SU-DHL-6 (cell line): ENCODE results near the gene ACAP1.

Experiments
- H2AFZ ChIP-seq: fragments of 200-600 bp; sonication (generic); 2 replicates; pipeline ENCODE4 v1.6.1; 2014; ENCODE audit warnings: low read depth, mild to moderate bottlenecking, moderate library complexity, mixed read lengths, antibody characterized with exemption, low read length; ENCODE audit not compliant: severe bottlenecking
- H3F3A ChIP-seq: fragments of 200-600 bp; shearing (Covaris generic); 2 replicates; pipeline ENCODE4 v1.6.0; 2016; ENCODE audit warnings: antibody characterized with exemption, mild to moderate bottlenecking; ENCODE audit not compliant: insufficient read depth
- H3K27ac ChIP-seq: fragments of 200-600 bp; sonication (generic); 2 replicates; pipeline ENCODE4 v1.5.1; 2016; ENCODE audit warnings: low read depth, mild to moderate bottlenecking, low read length, moderate library complexity, mixed read lengths
- H3K27me3 ChIP-seq: fragments of 200-600 bp; sonication (generic), shearing (Covaris generic); 2 replicates; pipeline ENCODE4 v1.6.0; 2014; ENCODE audit warnings: mild to moderate bottlenecking, low read length
- H3K36me3 ChIP-seq: fragments of 200-600 bp; sonication (generic); 2 replicates; pipeline ENCODE4 v1.6.1; 2014; ENCODE audit warnings: mild to moderate bottlenecking, low read length, mixed read lengths
- H3K4me2 ChIP-seq: fragments of 300-600, 200-600 bp; shearing (Covaris generic), sonication (generic); 2 replicates; pipeline ENCODE4 v1.6.0; 2014; ENCODE audit warnings: low read length, low read depth, mild to moderate bottlenecking; ENCODE audit not compliant: poor library complexity, severe bottlenecking
- H3K4me3 ChIP-seq: fragments of 200-600 bp; sonication (generic); 2 replicates; pipeline ENCODE4 v1.5.1; 2014; ENCODE audit warnings: antibody characterized with exemption, low read length, mild to moderate bottlenecking, mixed read lengths; ENCODE audit not compliant: insufficient read depth, poor library complexity, severe bottlenecking
- H3K79me2 ChIP-seq: fragments of 200-600 bp; sonication (generic); 2 replicates; pipeline ENCODE4 v1.6.1; 2014; ENCODE audit warnings: mild to moderate bottlenecking, low read length, moderate library complexity; ENCODE audit not compliant: insufficient read depth
- H3K9ac ChIP-seq: fragments of 200-600 bp; sonication (generic); 2 replicates; pipeline ENCODE4 v1.7.0; 2014; ENCODE audit warnings: mild to moderate bottlenecking, low read length
- H3K9me2 ChIP-seq: fragments of 200-600 bp; sonication (generic); replicated peaks from 2 replicates; pipeline ENCODE4 v1.6.1; 2014; ENCODE audit warnings: low read length; ENCODE audit not compliant: insufficient read depth
- H3K9me3 ChIP-seq: fragments of 200-600 bp; sonication (generic); 2 replicates; pipeline ENCODE4 v1.6.1; 2014; ENCODE audit warnings: low read length, mixed read lengths; ENCODE audit not compliant: insufficient read depth
- H4K20me1 ChIP-seq: fragments of 200-600 bp; sonication (generic); 2 replicates; pipeline ENCODE4 v1.6.1; 2014; ENCODE audit warnings: low read depth, mild to moderate bottlenecking, antibody characterized with exemption, low read length, moderate library complexity, mixed read lengths
- CTCF ChIP-seq: fragments of 200-600 bp; sonication (generic); IDR thresholded peaks from one replicate; pipeline ENCODE4 v1.5.1; 2017; ENCODE audit warnings: antibody characterized with exemption, mild to moderate bottlenecking, low read length, moderate library complexity; ENCODE audit not compliant: insufficient read depth, poor library complexity, severe bottlenecking
- EZH2phosphoT487 ChIP-seq: fragments of 200-600 bp; sonication (generic), shearing (Covaris generic); conservative IDR thresholded peaks from 2 replicates; pipeline ENCODE4 v1.6.1; 2018; ENCODE audit warnings: mild to moderate bottlenecking, antibody characterized with exemption, low read length, moderate library complexity, mixed read lengths

ACAP1 gene

GRCh38 chr17:7327056-7327455, 9.3 kb upstream of the ACAP1 start:
- TF ChIP-seq CTCF (no peak), EZH2phosphoT487 (no peak)
- Histone ChIP-seq H2AFZ (no peak overlapping the region), H3F3A (peaks cover 9% of the 10 kb centered on the region), H3K9ac (no peak overlapping the region), H3K9me2 (no peaks in the 10 kb centered on the region), H4K20me1 (no peaks in the 10 kb centered on the region), H3K27me3 (no peaks in the 10 kb centered on the region), H3K9me3 (no peaks in the 10 kb centered on the region), H3K27ac (no peak overlapping the region), H3K79me2 (peaks cover 17% of the 10 kb centered on the region; the same call in 1 of the 2 replicates), H3K36me3 (no peaks in the 10 kb centered on the region), H3K4me2 (no peak overlapping the region), H3K4me3 (no peak overlapping the region)

- Histone ChIP-seq H3F3A (peaks cover 9% of the 10 kb centered on the region), H4K20me1 (no peaks in the 10 kb centered on the region), H3K27me3 (no peaks in the 10 kb centered on the region), H3K4me3 (no peak overlapping the region), H3K9me3 (no peaks in the 10 kb centered on the region), H3K27ac (no peak overlapping the region), H2AFZ (no peak overlapping the region), H3K9ac (peak overlapping the region; percentile 94; the same call in 1 of the 2 replicates), H3K36me3 (no peaks in the 10 kb centered on the region), H3K4me2 (peak overlapping the region; percentile 69), H3K79me2 (peaks cover 17% of the 10 kb centered on the region; the same call in 1 of the 2 replicates), H3K9me2 (no peaks in the 10 kb centered on the region)
- TF ChIP-seq EZH2phosphoT487 (no peak), CTCF (no peak)
These were observed 8.8 kb upstream of the ACAP1 start for GRCh38 chr17:7327501-7327900.

GRCh38 chr17:7328009-7328408, 8.3 kb upstream of the ACAP1 start:
- Histone ChIP-seq H3K4me3 (peak overlapping the region; percentile 99), H3K9ac (peak overlapping the region; percentile 94), H3F3A (peaks cover 9% of the 10 kb centered on the region), H4K20me1 (no peaks in the 10 kb centered on the region), H3K27me3 (no peaks in the 10 kb centered on the region), H3K27ac (no peak overlapping the region), H3K9me2 (no peaks in the 10 kb centered on the region), H2AFZ (no peak overlapping the region), H3K36me3 (no peaks in the 10 kb centered on the region), H3K9me3 (no peaks in the 10 kb centered on the region), H3K79me2 (peaks cover 17% of the 10 kb centered on the region; the same call in 1 of the 2 replicates), H3K4me2 (peak overlapping the region; percentile 69)
- TF ChIP-seq EZH2phosphoT487, result no peak
- no peak for TF ChIP-seq CTCF
